Right lobe of liver (tissue), 4 donors: ENCODE measurements around the gene ARHGEF16.

ENCODE experiments used
- POLR2A ChIP-seq: fragments of 450-650 bp; IDR thresholded peaks from one replicate; pipeline ENCODE4 v1.6.1; 2017; ENCODE audit warnings: antibody characterized with exemption, mild to moderate bottlenecking
- TF ChIP-seq, protein P1 (sequence below), 4 donors: fragments of 200-600 bp in 3 of 4; fragments of 450-650 bp in 1 of 4; IDR thresholded peaks; one replicate each; pipeline versions ENCODE4 v1.5.1 to v1.8.0; 2016 to 2022; ENCODE audit warnings: antibody characterized with exemption in 4 of 4, mild to moderate bottlenecking in 2 of 4
- donor health status: DM: no; HTN: no; CAD: no.
- donor health status: DM: no; HTN: no; CAD: no.
- donor health status: DM: no; HTN: yes; CAD: no.

DNA sequence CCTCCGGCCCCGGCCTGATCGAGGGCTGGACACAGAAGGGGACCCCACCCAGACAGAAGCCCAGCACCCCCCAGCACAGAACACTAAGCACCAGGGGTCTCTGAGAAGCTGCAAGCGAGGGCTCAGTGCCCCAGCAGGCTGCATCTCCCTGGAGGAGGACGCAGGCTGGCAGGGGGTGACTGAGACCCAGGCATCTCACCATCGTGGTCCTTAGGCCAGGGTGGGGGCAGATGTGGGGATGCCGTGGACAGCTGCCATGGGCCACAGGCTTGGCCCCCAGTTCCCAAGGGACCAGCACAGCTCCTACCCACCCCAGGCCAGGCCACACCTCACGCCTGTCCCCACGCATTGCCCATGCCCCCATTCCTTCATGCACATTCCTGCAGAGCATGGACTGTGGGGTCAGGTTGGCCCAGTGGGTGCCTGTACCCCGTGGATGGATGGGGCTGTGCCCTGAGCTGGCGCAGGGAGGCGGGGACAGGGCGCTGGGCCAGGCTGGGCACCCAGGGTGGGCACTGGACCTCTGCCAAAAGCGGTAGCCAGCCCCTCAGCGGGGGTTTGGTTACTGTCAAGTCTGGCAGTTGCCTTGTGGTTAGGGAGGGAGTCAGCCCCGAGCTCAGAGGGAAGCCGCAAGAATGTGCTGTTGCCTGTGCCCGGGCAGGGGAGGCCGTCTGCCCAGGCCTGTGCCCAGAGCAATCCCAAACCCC lies 61.5 kb downstream of the ARHGEF16 start:
- TF ChIP-seq, protein P1, sequence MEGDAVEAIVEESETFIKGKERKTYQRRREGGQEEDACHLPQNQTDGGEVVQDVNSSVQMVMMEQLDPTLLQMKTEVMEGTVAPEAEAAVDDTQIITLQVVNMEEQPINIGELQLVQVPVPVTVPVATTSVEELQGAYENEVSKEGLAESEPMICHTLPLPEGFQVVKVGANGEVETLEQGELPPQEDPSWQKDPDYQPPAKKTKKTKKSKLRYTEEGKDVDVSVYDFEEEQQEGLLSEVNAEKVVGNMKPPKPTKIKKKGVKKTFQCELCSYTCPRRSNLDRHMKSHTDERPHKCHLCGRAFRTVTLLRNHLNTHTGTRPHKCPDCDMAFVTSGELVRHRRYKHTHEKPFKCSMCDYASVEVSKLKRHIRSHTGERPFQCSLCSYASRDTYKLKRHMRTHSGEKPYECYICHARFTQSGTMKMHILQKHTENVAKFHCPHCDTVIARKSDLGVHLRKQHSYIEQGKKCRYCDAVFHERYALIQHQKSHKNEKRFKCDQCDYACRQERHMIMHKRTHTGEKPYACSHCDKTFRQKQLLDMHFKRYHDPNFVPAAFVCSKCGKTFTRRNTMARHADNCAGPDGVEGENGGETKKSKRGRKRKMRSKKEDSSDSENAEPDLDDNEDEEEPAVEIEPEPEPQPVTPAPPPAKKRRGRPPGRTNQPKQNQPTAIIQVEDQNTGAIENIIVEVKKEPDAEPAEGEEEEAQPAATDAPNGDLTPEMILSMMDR (IDR thresholded peaks at IDR 0.05) = no peak
- TF ChIP-seq POLR2A = no peak
